Progenitor cell of endocrine pancreas (in vitro differentiated cells): ENCODE data around the gene F8. TPM values are rescaled to one million over a fixed set of nuclear protein-coding genes. Genes with fewer than 3 reads are reported as not detected.

Source experiments
- DNase-seq: peaks from one replicate; pipeline ENCODE4 v3.0.0; 2021; ENCODE audit warnings: low spot score; ENCODE audit not compliant: unreplicated experiment
- H3K27ac Mint-ChIP-seq: 2 replicates; pipeline ENCODE4 v1.8.0; 2021; ENCODE audit warnings: mild to moderate bottlenecking, moderate library complexity, mixed read lengths
- H3K27me3 Mint-ChIP-seq: 2 replicates; pipeline ENCODE4 v1.8.0; 2021; ENCODE audit warnings: mixed read lengths
- H3K36me3 Mint-ChIP-seq: 2 replicates; pipeline ENCODE4 v1.8.0; 2022; ENCODE audit warnings: mixed read lengths; ENCODE audit not compliant: insufficient read depth
- H3K4me1 Mint-ChIP-seq: 2 replicates; pipeline ENCODE4 v1.8.0; 2021; ENCODE audit warnings: low read depth, mixed read lengths
- H3K4me3 Mint-ChIP-seq: 2 replicates; pipeline ENCODE4 v1.8.0; 2021; ENCODE audit warnings: low read depth, mild to moderate bottlenecking, moderate library complexity, mixed read lengths
- H3K9me3 Mint-ChIP-seq: 2 replicates; pipeline ENCODE4 v1.8.0; 2021; ENCODE audit warnings: low read depth, mixed read lengths
- CTCF ChIP-seq: fragments of 200-600 bp; sonication (generic); IDR thresholded peaks from one replicate; pipeline ENCODE4 v1.5.0; 2021; ENCODE audit warnings: antibody characterized with exemption, mild to moderate bottlenecking; ENCODE audit not compliant: unreplicated experiment
- long read RNA-seq: library from polyadenylated mRNA; unstranded; transcript quantifications from one replicate; pipeline ENCODE4 v2.0.0, GENCODE V29; 2020
- total RNA-seq: library from RNA; stranded (reverse); gene quantifications from 2 replicates; pipeline ENCODE4 v1.2.1, GENCODE V29; 2021

Gene F8
- total RNA-seq: 2.7 and 3.4 TPM in 2 replicates
- long read RNA-seq, partial matches to known transcripts: 0 of 8 reads
- long read RNA-seq, other reads (novel, unspliced or antisense): 7 of 8 reads

DNA sequence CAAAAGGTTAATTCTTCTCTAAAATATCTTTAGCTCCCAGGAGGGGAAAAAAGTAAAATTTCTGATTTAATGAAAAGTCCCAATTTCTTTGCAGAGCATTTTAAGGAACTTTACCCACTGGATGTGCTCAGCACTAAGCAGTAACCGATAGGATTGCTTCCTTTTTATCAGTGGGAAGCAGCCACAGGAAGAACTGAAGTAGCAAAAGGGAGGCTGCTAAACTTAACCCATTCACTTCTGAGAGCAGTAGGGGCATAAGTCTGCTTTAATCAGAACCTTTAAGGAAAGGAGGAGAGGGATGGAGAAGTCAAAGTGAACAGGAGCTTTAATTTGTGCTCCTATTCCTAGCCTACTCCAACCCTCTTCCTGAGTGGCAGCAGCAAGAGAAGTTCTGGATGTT, at the start of gene F8:
Gene F8 (minus strand): TSS at position 139 of the 400 bp plus-strand sequence. CDS start 171 bp downstream, outside the sequence.
- Mint-ChIP-seq H3K4me3 (no peak within 1 kb of the TSS), H3K4me1 (peaks cover 4% of the 10 kb centered on the region), H3K36me3 (no peaks in the 10 kb centered on the region), H3K9me3 (peaks cover 4% of the 10 kb centered on the region), H3K27me3 (no peaks in the 10 kb centered on the region), H3K27ac (no peak within 1 kb of the TSS)
- no peak for DNase-seq
- no peak for TF ChIP-seq CTCF

DNA sequence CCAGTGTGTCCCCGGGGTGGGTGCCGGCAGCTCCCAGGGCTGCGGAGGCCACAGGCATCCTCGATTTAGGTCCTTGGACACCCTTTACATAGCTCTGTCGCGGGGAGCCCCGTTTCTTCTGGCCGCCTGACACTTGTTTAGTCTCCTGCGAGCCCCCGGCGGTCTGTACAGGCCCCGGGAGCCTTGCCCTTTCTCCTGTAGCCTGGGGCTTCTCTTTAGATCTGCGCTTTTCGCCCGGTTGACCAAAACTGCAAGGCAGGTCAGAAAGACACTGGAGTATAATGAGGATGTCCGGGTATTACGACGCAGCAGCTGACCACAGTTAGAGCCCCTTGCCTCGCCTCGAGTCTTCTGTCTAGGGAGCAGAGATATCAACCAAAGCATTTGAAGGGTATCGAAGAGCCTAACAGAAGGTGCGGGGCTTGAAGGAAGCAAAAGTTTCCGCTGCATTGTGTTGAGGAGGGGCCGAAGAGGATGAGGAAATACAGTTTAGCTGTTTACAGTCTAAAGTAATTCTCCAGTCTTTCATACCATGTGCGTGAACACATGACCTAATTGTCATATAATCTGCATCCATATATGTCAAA, 49.3 kb upstream of the F8 start:
- TF ChIP-seq CTCF: no peak
- peaks cover 11% of the 10 kb centered on the region for H3K36me3 Mint-ChIP-seq

GRCh38 chrX:155070975-155071693, 48.6 kb upstream of the F8 start, which contains the start of the genes BRCC3, CMC4 and MTCP1:
Gene BRCC3, plus strand, starts transcription at chrX:155071508. Its CDS starts 20 bp downstream, at chrX:155071528.
Gene CMC4, minus strand, starts transcription at chrX:155071136. Its CDS starts 7,113 bp downstream, at chrX:155064023.
Gene MTCP1, minus strand, starts transcription at chrX:155071136. Its CDS starts 5,126 bp downstream, at chrX:155066010.
- Mint-ChIP-seq H3K27ac (peak within 1 kb of the TSS; percentile 97), H3K9me3 (peaks cover 8% of the 10 kb centered on the region), H3K27me3 (no peaks in the 10 kb centered on the region), H3K4me3 (peak within 1 kb of the TSS; percentile 89), H3K36me3 (peaks cover 11% of the 10 kb centered on the region), H3K4me1 (peaks cover 12% of the 10 kb centered on the region)
- DNase-seq: peak; percentile 56
- no peak for TF ChIP-seq CTCF

More for the DNA sequence above, 49.3 kb upstream of the F8 start:
- H3K4me1 Mint-ChIP-seq: peaks cover 12% of the 10 kb centered on the region
- peak overlapping the region; percentile 97 for H3K27ac Mint-ChIP-seq
- H3K9me3 Mint-ChIP-seq: peaks cover 8% of the 10 kb centered on the region
- H3K4me3 Mint-ChIP-seq: peak overlapping the region; percentile 89
- DNase-seq: no peak
- no peaks in the 10 kb centered on the region for H3K27me3 Mint-ChIP-seq

GRCh38 chrX:155070663-155070974, 48.1 kb upstream of the F8 start:
- DNase-seq: no peak
- peak overlapping the region; percentile 92 for H3K27ac Mint-ChIP-seq
- H3K4me3 Mint-ChIP-seq: peak overlapping the region; percentile 79
- peaks cover 12% of the 10 kb centered on the region for H3K4me1 Mint-ChIP-seq
- peaks cover 11% of the 10 kb centered on the region for H3K36me3 Mint-ChIP-seq
- H3K27me3 Mint-ChIP-seq: no peaks in the 10 kb centered on the region
- no peak for TF ChIP-seq CTCF
- H3K9me3 Mint-ChIP-seq: peaks cover 8% of the 10 kb centered on the region

DNA sequence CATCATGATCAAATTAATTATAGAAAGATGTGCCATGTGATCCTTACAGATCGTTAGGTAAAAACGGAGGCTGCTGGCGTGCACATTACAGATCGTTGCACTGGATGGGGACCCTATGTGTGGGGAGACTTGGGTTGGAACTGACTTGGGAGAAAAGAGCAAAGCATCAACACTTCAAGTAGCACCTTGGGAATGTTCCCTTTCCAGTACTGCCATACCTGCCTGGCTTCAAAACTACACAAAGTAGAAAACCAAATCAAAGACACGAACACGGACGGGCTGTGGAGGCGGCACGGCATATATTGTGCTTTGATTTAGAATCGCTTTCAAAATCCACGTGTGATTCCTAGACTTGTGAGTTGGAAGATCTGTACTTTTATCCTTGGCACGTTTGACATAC, 47.5 kb upstream of the F8 start:
- Mint-ChIP-seq H3K4me1 (peaks cover 14% of the 10 kb centered on the region), H3K27me3 (no peaks in the 10 kb centered on the region), H3K9me3 (peaks cover 4% of the 10 kb centered on the region), H3K4me3 (peak overlapping the region; percentile 79), H3K27ac (peak overlapping the region; percentile 92), H3K36me3 (peaks cover 6% of the 10 kb centered on the region)
- TF ChIP-seq CTCF: no peak
- DNase-seq: no peak
